Naive thymus-derived CD4-positive, alpha-beta T cell (primary cell): ENCODE results near the gene KCNIP4. TPM values are rescaled to one million over a fixed set of nuclear protein-coding genes. Genes with fewer than 3 reads are reported as not detected.
A peak's percentile ranks its signal among the peaks of the same experiment; 100 is the strongest.
"Not testable (repeated sequence)": the region's sequence is repeated elsewhere in the genome, so short reads cannot be mapped to it uniquely, and the experiment has no call there.

Experiments
- ATAC-seq: fragments of 150-1000 bp; cut with Tn5 transposase; 2 replicates; pipeline ENCODE4 v1.10.0; 2021; ENCODE audit warnings: mild to moderate bottlenecking, moderate library complexity
- CTCF ChIA-PET: fragments of 350-600 bp; sonication (Branson Sonifier 250); formaldehyde crosslinking; loops from one replicate; lab custom pipeline; 2021; ENCODE audit warnings: antibody characterized with exemption; lab: Charles Lee
- POLR2A ChIA-PET: fragments of 350-600 bp; sonication (Branson Sonifier 250); formaldehyde crosslinking; loops from one replicate; lab custom pipeline; 2021; ENCODE audit warnings: antibody characterized with exemption, inconsistent platforms; lab: Charles Lee
- DNase-seq, 9 donors: peaks; one replicate each; pipeline versions ENCODE4 v3.0.0 to v3.0.0-alpha.2; 2020 to 2022; ENCODE audit warnings: mixed read lengths in 1 of 9
- H3K27ac ChIP-seq: one replicate; pipeline ENCODE4 v1.7.0; 2013; ENCODE audit warnings: mild to moderate bottlenecking, low read depth, low read length, moderate library complexity
- H3K27me3 ChIP-seq, 2 donors: one replicate each; pipeline ENCODE4 v1.7.0; 2013; ENCODE audit warnings: low read length in 2 of 2, mild to moderate bottlenecking in 2 of 2, moderate library complexity in 2 of 2; ENCODE audit not compliant: control insufficient read depth in 2 of 2, insufficient read depth in 2 of 2
- H3K36me3 ChIP-seq, 3 experiments: 1 replicate in 2 of 3; 2 replicates in 1 of 3; pipeline ENCODE4 v1.7.0; 2013; ENCODE audit warnings: low read length in 3 of 3, mild to moderate bottlenecking in 3 of 3, moderate library complexity in 1 of 3; ENCODE audit not compliant: insufficient read depth in 3 of 3, control insufficient read depth in 2 of 3
- H3K4me1 ChIP-seq, 2 donors: one replicate each; pipeline ENCODE4 v1.7.0; 2013; ENCODE audit warnings: low read length in 2 of 2, mild to moderate bottlenecking in 2 of 2, moderate library complexity in 1 of 2; ENCODE audit not compliant: control insufficient read depth in 2 of 2, insufficient read depth in 2 of 2
- H3K4me3 ChIP-seq: 2 replicates; pipeline ENCODE4 v1.7.0; 2013; ENCODE audit warnings: mild to moderate bottlenecking, low read length
- H3K9me3 ChIP-seq, 3 experiments: 1 replicate in 2 of 3; 2 replicates in 1 of 3; pipeline ENCODE4 v1.7.0; 2013; ENCODE audit warnings: low read length in 3 of 3; ENCODE audit not compliant: control insufficient read depth in 2 of 3
- H3K27ac Mint-ChIP-seq, 9 donors: one replicate each; pipeline ENCODE4 v1.8.0; 2020 to 2022; ENCODE audit warnings: mixed read lengths in 9 of 9, mild to moderate bottlenecking in 8 of 9, moderate library complexity in 5 of 9, inconsistent platforms in 2 of 9
- H3K27me3 Mint-ChIP-seq, 5 donors: one replicate each; pipeline ENCODE4 v1.8.0; 2021 to 2022; ENCODE audit warnings: mixed read lengths in 5 of 5, mild to moderate bottlenecking in 1 of 5
- H3K36me3 Mint-ChIP-seq, 5 donors: one replicate each; pipeline ENCODE4 v1.8.0; 2020 to 2022; ENCODE audit warnings: mixed read lengths in 5 of 5, mild to moderate bottlenecking in 3 of 5, inconsistent platforms in 1 of 5
- H3K4me1 Mint-ChIP-seq, 7 donors: one replicate each; pipeline ENCODE4 v1.8.0; 2020 to 2022; ENCODE audit warnings: mixed read lengths in 7 of 7, mild to moderate bottlenecking in 3 of 7, inconsistent platforms in 1 of 7
- H3K4me3 Mint-ChIP-seq, 10 donors: one replicate each; pipeline ENCODE4 v1.8.0; 2020 to 2022; ENCODE audit warnings: mild to moderate bottlenecking in 10 of 10, mixed read lengths in 10 of 10, moderate library complexity in 6 of 10, inconsistent platforms in 2 of 10
- H3K9me3 Mint-ChIP-seq, 11 donors: one replicate each; pipeline ENCODE4 v1.8.0; 2020 to 2022; ENCODE audit warnings: mixed read lengths in 11 of 11, mild to moderate bottlenecking in 4 of 11, inconsistent platforms in 1 of 11, moderate library complexity in 1 of 11
- intact Hi-C, 2 donors: fragments of 100-400 bp; cut with micrococcal nuclease; formaldehyde crosslinking; loops; one replicate each; pipeline ENCODE4 v1.15.1; 2023
- polyA plus RNA-seq, 2 donors: library from polyadenylated mRNA; unstranded; fragments of 300-500 nt; fragmentation: Illumina TruSeq; gene quantifications; one replicate each; pipeline ENCODE4 v1.2.3, GENCODE V29; 2021
- total RNA-seq, 6 experiments: library from RNA in 5 of 6; stranded (reverse) in 5 of 6; gene quantifications; 1 replicate in 5 of 6; 2 replicates in 1 of 6; pipeline ENCODE4 v1.2.3 and lab custom pipeline; 2021 to 2026

The KCNIP4 gene
- total RNA-seq (not detected), polyA plus RNA-seq (under 1 TPM in 1 of 2 donors, not detected in 1; 0.29 TPM), total RNA-seq (lab: John Stamatoyannopoulos, UW) (not detected)

- POLR2A ChIA-PET: no interaction called here
- peaks cover 30 to 58% (median 41%) of the 10 kb centered on the region in 5 donors for H3K27me3 Mint-ChIP-seq
- Histone ChIP-seq H3K4me3 (no peak within 1 kb of the TSS), H3K36me3 (no peaks in the 10 kb centered on the region), H3K27me3 (peaks cover 0 to 5% of the 10 kb centered on the region in 2 donors), H3K27ac (no peak within 1 kb of the TSS), H3K4me1 (no peaks in the 10 kb centered on the region), H3K9me3 (no peaks in the 10 kb centered on the region)
- DNase-seq (no peak), ATAC-seq (peak; percentile 36)
- CTCF ChIA-PET: no interaction called here
- peaks cover 0 to 10% (median 6%) of the 10 kb centered on the region in 7 donors for H3K4me1 Mint-ChIP-seq
- H3K27ac Mint-ChIP-seq: no peak within 1 kb of the TSS
- intact Hi-C loops: no loop called here
- H3K9me3 Mint-ChIP-seq: peaks cover 0 to 18% (median 5%) of the 10 kb centered on the region in 11 donors
- H3K36me3 Mint-ChIP-seq: peaks cover 0 to 4% (median 0%) of the 10 kb centered on the region in 5 donors
- peak within 1 kb of the TSS in 6 of 10 donors; percentile 20 to 62 (median 48) for H3K4me3 Mint-ChIP-seq
Measured at GRCh38 chr4:21948347-21949072, at the start of gene KCNIP4. Gene KCNIP4 (minus strand): TSS chr4:21948772.

DNA sequence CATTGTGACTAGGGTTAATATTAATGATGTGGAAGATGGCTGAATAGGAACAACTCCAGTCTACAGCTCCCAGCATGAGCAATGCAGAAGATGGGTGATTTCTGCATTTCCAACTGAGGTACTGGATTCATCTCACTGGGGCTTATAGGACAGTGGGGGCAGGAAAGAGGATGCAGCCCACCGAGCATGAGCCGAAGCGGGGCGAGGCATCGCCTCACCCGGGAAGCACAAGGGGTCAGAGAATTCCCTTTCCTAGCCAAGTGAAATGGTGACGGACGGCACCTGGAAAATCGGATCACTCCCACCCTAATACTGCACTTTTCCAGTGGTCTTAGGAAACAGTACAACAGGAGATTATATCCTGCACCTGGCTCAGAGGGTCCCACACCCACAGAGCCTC is 48.0 kb upstream of the KCNIP4 start:
- H3K27me3 Mint-ChIP-seq, H3K36me3 ChIP-seq, H3K27me3 ChIP-seq, H3K4me3 ChIP-seq, H3K27ac ChIP-seq, DNase-seq, H3K4me1 ChIP-seq, H3K4me1 Mint-ChIP-seq, ATAC-seq, H3K4me3 Mint-ChIP-seq, H3K27ac Mint-ChIP-seq, H3K9me3 ChIP-seq, intact Hi-C loops, CTCF ChIA-PET, POLR2A ChIA-PET, H3K36me3 Mint-ChIP-seq: not testable (repeated sequence)
- H3K9me3 Mint-ChIP-seq: peaks cover 1 to 24% (median 12%) of the 10 kb centered on the region in 11 donors

GRCh38 chr4:21992330-21992729 is 43.8 kb upstream of the KCNIP4 start:
- Histone ChIP-seq H3K4me1 (no peaks in the 10 kb centered on the region), H3K27me3 (no peaks in the 10 kb centered on the region), H3K36me3 (no peaks in the 10 kb centered on the region), H3K27ac (no peak overlapping the region), H3K9me3 (no peaks in the 10 kb centered on the region), H3K4me3 (no peak overlapping the region)
- H3K27me3 Mint-ChIP-seq: no peaks in the 10 kb centered on the region
- CTCF ChIA-PET: no interaction called here
- H3K4me3 Mint-ChIP-seq: no peak overlapping the region
- intact Hi-C loops: no loop called here
- ATAC-seq (no peak), DNase-seq (no peak)
- no peaks in the 10 kb centered on the region for H3K4me1 Mint-ChIP-seq
- no peak overlapping the region for H3K27ac Mint-ChIP-seq
- H3K9me3 Mint-ChIP-seq: peaks cover 2 to 16% (median 8%) of the 10 kb centered on the region in 11 donors
- POLR2A ChIA-PET: no interaction called here
- no peaks in the 10 kb centered on the region for H3K36me3 Mint-ChIP-seq

DNA sequence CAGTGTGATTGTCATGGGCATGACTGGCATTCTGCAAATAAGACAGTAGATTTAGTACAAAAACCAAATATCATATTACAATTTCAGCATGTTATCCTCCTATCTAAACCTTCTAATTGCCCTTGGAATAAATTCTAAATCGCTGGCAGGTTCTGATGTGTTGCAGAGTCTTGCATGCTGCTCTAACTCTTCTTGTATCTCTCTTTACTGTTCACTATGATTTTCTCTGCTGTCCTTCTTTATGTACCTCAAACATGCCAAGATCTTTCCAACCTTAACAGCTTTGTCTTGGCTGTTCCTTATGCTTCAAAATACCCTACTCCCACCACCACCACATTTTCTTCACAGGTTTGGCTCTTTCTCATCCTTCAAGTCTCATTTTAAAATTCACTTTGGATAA is 43.0 kb upstream of the KCNIP4 start:
- Histone ChIP-seq H3K36me3 (no peaks in the 10 kb centered on the region), H3K27ac (no peak overlapping the region), H3K4me3 (no peak overlapping the region), H3K9me3 (no peaks in the 10 kb centered on the region), H3K4me1 (no peaks in the 10 kb centered on the region), H3K27me3 (no peaks in the 10 kb centered on the region)
- no peak for DNase-seq
- CTCF ChIA-PET: no interaction called here
- Mint-ChIP-seq H3K27me3 (no peaks in the 10 kb centered on the region), H3K9me3 (peaks cover 2 to 16% (median 7%) of the 10 kb centered on the region in 11 donors), H3K27ac (no peak overlapping the region), H3K36me3 (no peaks in the 10 kb centered on the region), H3K4me3 (no peak overlapping the region), H3K4me1 (no peaks in the 10 kb centered on the region)
- intact Hi-C loops: no loop called here
- POLR2A ChIA-PET: no interaction called here
- no peak for ATAC-seq

DNA sequence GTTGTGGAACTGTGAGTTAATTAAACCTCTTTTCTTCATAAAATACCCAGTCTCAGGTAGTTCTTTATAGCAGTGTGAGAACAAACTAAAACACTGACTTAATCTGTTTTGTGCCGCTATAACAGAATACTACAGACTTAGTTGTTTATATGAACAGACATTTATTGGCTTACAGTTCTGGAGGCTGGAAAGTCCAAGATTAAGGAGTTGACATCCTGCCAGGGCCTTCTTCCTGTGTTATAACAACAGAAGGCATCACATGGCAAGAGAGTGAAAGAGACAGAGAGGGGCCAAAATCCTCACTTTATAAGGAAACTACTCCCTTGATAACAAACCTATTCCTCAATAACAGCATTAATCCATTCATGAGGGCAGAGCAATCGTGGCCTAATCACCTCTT is 42.5 kb upstream of the KCNIP4 start:
- ATAC-seq (no peak), DNase-seq (no peak)
- no peak overlapping the region for H3K4me3 Mint-ChIP-seq
- Histone ChIP-seq H3K4me1 (no peaks in the 10 kb centered on the region), H3K36me3 (no peaks in the 10 kb centered on the region), H3K27ac (no peak overlapping the region), H3K4me3 (no peak overlapping the region), H3K27me3 (no peaks in the 10 kb centered on the region), H3K9me3 (no peaks in the 10 kb centered on the region)
- H3K27ac Mint-ChIP-seq: no peak overlapping the region
- no peaks in the 10 kb centered on the region for H3K4me1 Mint-ChIP-seq
- no peaks in the 10 kb centered on the region for H3K27me3 Mint-ChIP-seq
- POLR2A ChIA-PET: no interaction called here
- H3K36me3 Mint-ChIP-seq: no peaks in the 10 kb centered on the region
- CTCF ChIA-PET: no interaction called here
- intact Hi-C loops: no loop called here
- H3K9me3 Mint-ChIP-seq: peaks cover under 1 to 13% (median 7%) of the 10 kb centered on the region in 11 donors

- no peaks in the 10 kb centered on the region for H3K9me3 ChIP-seq
- no peaks in the 10 kb centered on the region for H3K36me3 ChIP-seq
- no peaks in the 10 kb centered on the region for H3K36me3 Mint-ChIP-seq
- ChIA-PET POLR2A (no interaction called here), CTCF (no interaction called here)
- H3K4me1 ChIP-seq: no peaks in the 10 kb centered on the region
- no peaks in the 10 kb centered on the region for H3K27me3 Mint-ChIP-seq
- no peak overlapping the region for H3K27ac ChIP-seq
- no peaks in the 10 kb centered on the region for H3K27me3 ChIP-seq
- no peak overlapping the region for H3K4me3 ChIP-seq
- peaks cover 0 to 12% (median 3%) of the 10 kb centered on the region in 11 donors for H3K9me3 Mint-ChIP-seq
- no peak for ATAC-seq
- no peaks in the 10 kb centered on the region for H3K4me1 Mint-ChIP-seq
- no peak overlapping the region for H3K27ac Mint-ChIP-seq
- DNase-seq: no peak
- intact Hi-C loops: no loop called here
- no peak overlapping the region for H3K4me3 Mint-ChIP-seq
Measured at GRCh38 chr4:21989351-21989750, 40.8 kb upstream of the KCNIP4 start.

DNA sequence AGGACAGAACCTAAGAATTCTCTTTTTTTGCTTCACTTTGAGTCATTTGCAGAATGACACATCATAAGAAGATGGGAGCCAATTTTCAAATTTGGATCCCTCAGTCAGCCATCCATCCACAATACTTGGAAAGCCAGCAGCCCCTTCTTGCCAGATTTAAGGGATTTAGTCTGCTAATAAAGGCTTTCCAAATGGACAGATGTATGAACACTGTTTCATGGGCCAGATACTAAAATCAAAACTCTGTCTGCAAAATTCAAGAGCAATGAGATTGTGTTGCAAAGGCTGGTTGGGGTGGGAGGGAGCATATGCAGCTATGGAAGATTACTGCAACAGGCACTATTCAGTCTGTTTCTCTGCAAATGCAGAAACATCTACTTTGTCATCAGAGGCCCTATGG is 37.7 kb upstream of the KCNIP4 start:
- Mint-ChIP-seq H3K36me3 (no peaks in the 10 kb centered on the region), H3K4me3 (no peak overlapping the region), H3K27me3 (no peaks in the 10 kb centered on the region), H3K9me3 (peaks cover 0 to 9% (median 3%) of the 10 kb centered on the region in 11 donors), H3K4me1 (no peaks in the 10 kb centered on the region), H3K27ac (no peak overlapping the region)
- ATAC-seq (no peak), DNase-seq (no peak)
- no peaks in the 10 kb centered on the region for H3K36me3 ChIP-seq
- ChIA-PET CTCF (no interaction called here), POLR2A (no interaction called here)
- intact Hi-C loops: no loop called here
- no peak overlapping the region for H3K27ac ChIP-seq
- H3K27me3 ChIP-seq: no peaks in the 10 kb centered on the region
- H3K9me3 ChIP-seq: no peaks in the 10 kb centered on the region
- H3K4me1 ChIP-seq: no peaks in the 10 kb centered on the region
- H3K4me3 ChIP-seq: no peak overlapping the region
